GM19468 (cell line): ENCODE results near the gene EML2.

Experiments
- ATAC-seq: cut with Tn5 transposase; IDR thresholded peaks from one replicate; pipeline ENCODE4 v1.9.1; 2021; ENCODE audit warnings: mild to moderate bottlenecking, moderate library complexity, moderate number of reproducible peaks; ENCODE audit not compliant: unreplicated experiment; ENCODE audit errors: extremely low read depth

EML2 gene

DNA sequence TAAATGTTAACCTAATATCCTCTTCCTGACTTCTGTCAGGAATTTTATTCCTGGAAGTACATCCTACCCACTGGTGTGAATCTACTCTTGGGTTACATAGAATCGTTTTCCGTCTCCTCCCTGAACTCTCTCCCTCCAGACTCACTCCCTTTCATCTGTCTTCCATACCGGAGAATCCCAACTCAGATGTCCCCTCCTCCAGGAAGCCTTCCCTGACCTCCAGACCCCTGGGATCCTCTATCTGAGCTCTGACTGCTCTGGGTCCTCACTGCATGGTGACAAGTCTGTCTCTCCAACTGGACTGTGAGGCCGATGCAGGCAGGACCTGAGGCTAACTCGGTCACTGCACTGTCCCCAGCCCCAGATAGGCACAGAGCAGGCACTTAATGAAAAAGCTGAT lies 79.2 kb downstream of the EML2 start:
- ATAC-seq = no peak
